Natural killer cell (primary cell): ENCODE results near the gene PON1. TPM values are rescaled to one million over a fixed set of nuclear protein-coding genes. Genes with fewer than 3 reads are reported as not detected.

Experiments used
- ATAC-seq, 3 donors: fragments of 150-1000 bp in 2 of 3; fragments of 200-7000 bp in 1 of 3; cut with Tn5 transposase; 1 replicate in 1 of 3; 2 replicates in 2 of 3; pipeline ENCODE4 v1.10.0; 2021; ENCODE audit warnings: mild to moderate bottlenecking in 2 of 3, moderate library complexity in 2 of 3
- DNase-seq, 2 donors: peaks; one replicate each; pipeline versions ENCODE4 v3.0.0 to v3.0.0-alpha.2; 2013 to 2021; ENCODE audit warnings: mixed read lengths in 1 of 2
- H3K27ac ChIP-seq: one replicate; pipeline ENCODE4 v1.5.1; 2013; ENCODE audit warnings: mild to moderate bottlenecking, low read length
- H3K27me3 ChIP-seq: one replicate; pipeline ENCODE4 v1.6.1; 2013; ENCODE audit warnings: low read length; ENCODE audit not compliant: control insufficient read depth, insufficient read depth
- H3K36me3 ChIP-seq: one replicate; pipeline ENCODE4 v1.6.1; 2013; ENCODE audit warnings: low read length; ENCODE audit not compliant: control insufficient read depth, insufficient read depth
- H3K4me1 ChIP-seq: one replicate; pipeline ENCODE4 v1.6.1; 2013; ENCODE audit warnings: low read length; ENCODE audit not compliant: control insufficient read depth, insufficient read depth
- H3K4me3 ChIP-seq: one replicate; pipeline ENCODE4 v1.5.1; 2013; ENCODE audit warnings: low read length
- H3K9me3 ChIP-seq: one replicate; pipeline ENCODE4 v1.6.1; 2013; ENCODE audit warnings: low read length; ENCODE audit not compliant: control insufficient read depth, insufficient read depth
- H3K27ac Mint-ChIP-seq, 2 donors: one replicate each; pipeline ENCODE4 v1.8.0; 2022; ENCODE audit warnings: mild to moderate bottlenecking in 2 of 2, mixed read lengths in 2 of 2, moderate library complexity in 1 of 2
- H3K27me3 Mint-ChIP-seq, 2 donors: one replicate each; pipeline ENCODE4 v1.8.0; 2022; ENCODE audit warnings: low read depth in 2 of 2, mixed read lengths in 2 of 2
- H3K36me3 Mint-ChIP-seq: one replicate; pipeline ENCODE4 v1.8.0; 2022; ENCODE audit warnings: mixed read lengths
- H3K4me1 Mint-ChIP-seq, 2 donors: one replicate each; pipeline ENCODE4 v1.8.0; 2022; ENCODE audit warnings: mixed read lengths in 2 of 2
- H3K4me3 Mint-ChIP-seq: one replicate; pipeline ENCODE4 v1.8.0; 2022; ENCODE audit warnings: mild to moderate bottlenecking, moderate library complexity, mixed read lengths
- H3K9me3 Mint-ChIP-seq, 2 donors: one replicate each; pipeline ENCODE4 v1.8.0; 2022; ENCODE audit warnings: mixed read lengths in 2 of 2
- CTCF ChIP-seq: fragments of 200-600 bp; IDR thresholded peaks from one replicate; pipeline ENCODE4 v1.8.0; 2022; ENCODE audit warnings: antibody characterized with exemption
- WGBS: methylation state at CpG from one replicate; pipeline ENCODE4 v1.1.7; 2013; ENCODE audit warnings: missing lambda C conversion rate; ENCODE audit not compliant: insufficient coverage; 5-methylcytosine and 5-hydroxymethylcytosine counted together
- intact Hi-C: fragments of 100-400 bp; cut with micrococcal nuclease; formaldehyde crosslinking; loops from one replicate; pipeline ENCODE4 v1.14.2; 2022
- total RNA-seq, 4 donors: library from RNA; stranded (reverse); fragments of 120-200 nt in 1 of 4; gene quantifications; one replicate each; pipeline versions ENCODE4 v1.2.3 to v1.2.4, GENCODE V29; 2013 to 2022

PON1 gene
- total RNA-seq, 3 donors from 2014 or later (not counting 1 experiment from before 2014, with no cell fraction given): not detected

DNA sequence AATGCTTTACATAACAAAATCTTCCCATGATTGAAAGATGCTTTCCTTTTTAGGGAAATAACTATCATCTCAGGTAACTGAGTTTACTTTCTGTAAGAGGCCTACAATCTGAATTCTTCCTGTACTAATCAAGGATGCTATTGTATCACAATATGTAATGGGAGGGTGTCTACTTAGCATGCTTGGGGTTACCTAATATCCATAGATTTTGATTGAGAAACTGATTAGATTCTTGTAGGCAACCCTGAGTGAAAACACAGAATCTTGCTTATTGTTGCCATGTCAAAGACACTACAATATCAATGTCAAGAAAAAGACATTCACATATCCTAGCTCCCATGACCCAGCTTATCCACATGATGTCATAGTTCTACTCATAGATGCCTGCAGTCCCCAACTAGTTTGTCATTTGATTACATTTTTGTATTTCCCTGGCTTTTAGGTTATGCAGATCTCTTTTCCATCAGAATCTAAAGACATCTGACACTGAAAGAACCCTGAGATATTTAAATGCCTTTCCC, 62.4 kb downstream of the PON1 start:
- ATAC-seq (no peak), DNase-seq (no peak)
- Histone ChIP-seq H3K36me3 (no peaks in the 10 kb centered on the region), H3K9me3 (no peaks in the 10 kb centered on the region), H3K4me3 (no peak overlapping the region), H3K27me3 (no peaks in the 10 kb centered on the region), H3K4me1 (no peaks in the 10 kb centered on the region), H3K27ac (no peak overlapping the region)
- H3K36me3 Mint-ChIP-seq: no peaks in the 10 kb centered on the region
- H3K27ac Mint-ChIP-seq: no peak overlapping the region
- TF ChIP-seq CTCF: no peak
- H3K9me3 Mint-ChIP-seq: no peaks in the 10 kb centered on the region
- H3K4me3 Mint-ChIP-seq: no peak overlapping the region
- H3K4me1 Mint-ChIP-seq: peaks cover 0 to 4% of the 10 kb centered on the region in 2 donors
- no peaks in the 10 kb centered on the region for H3K27me3 Mint-ChIP-seq
- intact Hi-C loops: no loop called here

DNA sequence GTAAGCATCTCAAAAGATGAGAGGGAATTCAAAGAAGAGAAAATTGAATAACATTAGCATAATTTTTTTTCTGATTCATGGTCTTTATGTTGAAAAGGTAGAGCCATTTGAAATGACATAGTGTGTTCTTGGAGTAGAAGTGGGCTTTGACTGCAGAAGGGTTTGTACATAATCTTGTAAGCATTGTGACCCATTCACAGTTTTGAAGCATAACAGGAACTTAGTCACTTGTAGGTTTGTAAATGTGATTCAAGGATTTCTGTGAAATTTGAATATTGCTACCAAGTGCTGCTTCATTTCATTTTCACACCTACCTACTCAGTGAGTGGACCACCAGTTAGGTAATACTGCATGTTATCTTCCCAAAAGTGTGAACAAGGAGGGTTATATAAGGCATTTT, 68.6 kb downstream of the PON1 start:
- DNase-seq (no peak), ATAC-seq (no peak)
- TF ChIP-seq CTCF: no peak
- no peaks in the 10 kb centered on the region for H3K9me3 Mint-ChIP-seq
- peaks cover 0 to 4% of the 10 kb centered on the region in 2 donors for H3K4me1 Mint-ChIP-seq
- Histone ChIP-seq H3K36me3 (no peaks in the 10 kb centered on the region), H3K27ac (no peak overlapping the region), H3K27me3 (no peaks in the 10 kb centered on the region), H3K4me1 (no peaks in the 10 kb centered on the region), H3K4me3 (no peak overlapping the region), H3K9me3 (no peaks in the 10 kb centered on the region)
- H3K4me3 Mint-ChIP-seq: no peak overlapping the region
- H3K27me3 Mint-ChIP-seq: no peaks in the 10 kb centered on the region
- intact Hi-C loops: no loop called here
- no peak overlapping the region for H3K27ac Mint-ChIP-seq
- no peaks in the 10 kb centered on the region for H3K36me3 Mint-ChIP-seq

GRCh38 chr7:95253986-95254385, 70.3 kb downstream of the PON1 start:
- H3K4me1 ChIP-seq: no peaks in the 10 kb centered on the region
- Mint-ChIP-seq H3K4me1 (peaks cover 0 to 4% of the 10 kb centered on the region in 2 donors), H3K4me3 (no peak overlapping the region), H3K27ac (no peak overlapping the region), H3K9me3 (no peaks in the 10 kb centered on the region), H3K27me3 (no peaks in the 10 kb centered on the region), H3K36me3 (no peaks in the 10 kb centered on the region)
- 82% methylated on average over 1 of the region's 1 CpG for WGBS
- DNase-seq (no peak), ATAC-seq (no peak)
- intact Hi-C loops: no loop called here
- H3K4me3 ChIP-seq: no peak overlapping the region
- no peaks in the 10 kb centered on the region for H3K9me3 ChIP-seq
- H3K27ac ChIP-seq: no peak overlapping the region
- TF ChIP-seq CTCF: no peak
- no peaks in the 10 kb centered on the region for H3K27me3 ChIP-seq
- no peaks in the 10 kb centered on the region for H3K36me3 ChIP-seq

DNA sequence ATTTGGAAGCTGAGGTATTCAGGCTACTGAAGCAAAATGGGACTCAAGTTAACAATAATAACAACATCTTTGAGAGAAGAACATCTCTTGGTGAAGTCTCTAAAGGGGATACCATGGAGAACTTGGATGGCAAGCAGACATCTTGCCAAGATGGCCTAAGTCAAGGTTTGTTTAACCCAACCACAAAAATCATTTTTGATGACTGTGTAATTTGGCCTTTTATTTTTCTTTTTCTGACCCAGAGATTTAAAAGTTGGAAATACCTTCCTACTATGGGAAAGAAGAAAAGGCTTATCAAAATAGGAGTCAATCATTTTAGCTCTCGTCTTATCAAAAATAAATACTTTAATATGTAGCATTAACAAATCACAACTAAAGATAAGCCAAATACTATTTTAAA, 72.4 kb downstream of the PON1 start:
- no peak overlapping the region for H3K27ac ChIP-seq
- no peaks in the 10 kb centered on the region for H3K9me3 ChIP-seq
- no peaks in the 10 kb centered on the region for H3K9me3 Mint-ChIP-seq
- DNase-seq (no peak), ATAC-seq (no peak)
- H3K4me3 Mint-ChIP-seq: no peak overlapping the region
- no peak for TF ChIP-seq CTCF
- intact Hi-C loops: no loop called here
- no peak overlapping the region for H3K27ac Mint-ChIP-seq
- H3K36me3 Mint-ChIP-seq: no peaks in the 10 kb centered on the region
- no CpG with 5 or more reads among the region's 1 CpG for WGBS
- no peak overlapping the region for H3K4me3 ChIP-seq
- no peaks in the 10 kb centered on the region for H3K4me1 ChIP-seq
- H3K27me3 ChIP-seq: no peaks in the 10 kb centered on the region
- H3K27me3 Mint-ChIP-seq: no peaks in the 10 kb centered on the region
- H3K4me1 Mint-ChIP-seq: no peaks in the 10 kb centered on the region
- no peaks in the 10 kb centered on the region for H3K36me3 ChIP-seq
